Stimulated activated CD8-positive, alpha-beta memory T cell treated with anti-CD3 and anti-CD28 coated beads, Interleukin-7, amount 100 ng/mL, for 24 hours (primary cell): Measurements from ENCODE around the gene NF1.
"Not testable (repeated sequence)": the region's sequence is repeated elsewhere in the genome, so short reads cannot be mapped to it uniquely, and the experiment has no call there.

Source experiments
- DNase-seq: peaks from one replicate; pipeline ENCODE4 v3.0.0-alpha.2; 2020; ENCODE audit warnings: low read depth

NF1 gene

DNA sequence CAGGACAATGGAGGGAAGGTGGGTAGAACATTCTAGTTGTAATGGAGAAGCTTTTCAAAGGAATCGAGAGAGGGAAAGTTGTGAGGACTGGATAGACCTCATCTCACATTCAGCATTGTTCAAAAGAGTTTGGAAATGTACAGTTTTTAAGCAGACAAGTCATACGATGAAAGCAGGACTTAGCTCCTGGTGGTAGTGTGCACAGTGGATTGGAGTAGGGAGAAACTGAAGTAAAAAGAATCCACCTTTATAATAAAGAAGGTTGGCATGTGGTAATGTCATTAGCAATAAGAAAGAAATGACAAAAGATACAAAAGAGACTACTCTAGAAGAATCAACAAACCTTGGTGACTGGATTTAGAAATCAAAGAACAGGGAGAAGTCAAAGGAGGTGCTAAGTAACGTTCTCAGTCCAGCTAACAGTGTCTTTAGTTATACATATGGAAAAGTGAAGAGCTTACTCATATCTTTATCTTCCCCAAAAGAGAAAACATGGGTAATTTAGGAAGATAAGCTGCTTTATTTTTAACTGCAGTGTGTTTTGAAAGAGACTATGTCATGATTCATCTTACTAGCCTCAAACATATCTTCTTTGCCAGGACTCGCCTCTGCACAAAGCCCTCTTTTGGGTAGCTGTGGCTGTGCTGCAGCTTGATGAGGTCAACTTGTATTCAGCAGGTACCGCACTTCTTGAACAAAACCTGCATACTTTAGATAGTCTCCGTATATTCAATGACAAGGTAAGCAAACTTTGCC is 245.3 kb downstream of the NF1 start:
- no peak for DNase-seq

DNA sequence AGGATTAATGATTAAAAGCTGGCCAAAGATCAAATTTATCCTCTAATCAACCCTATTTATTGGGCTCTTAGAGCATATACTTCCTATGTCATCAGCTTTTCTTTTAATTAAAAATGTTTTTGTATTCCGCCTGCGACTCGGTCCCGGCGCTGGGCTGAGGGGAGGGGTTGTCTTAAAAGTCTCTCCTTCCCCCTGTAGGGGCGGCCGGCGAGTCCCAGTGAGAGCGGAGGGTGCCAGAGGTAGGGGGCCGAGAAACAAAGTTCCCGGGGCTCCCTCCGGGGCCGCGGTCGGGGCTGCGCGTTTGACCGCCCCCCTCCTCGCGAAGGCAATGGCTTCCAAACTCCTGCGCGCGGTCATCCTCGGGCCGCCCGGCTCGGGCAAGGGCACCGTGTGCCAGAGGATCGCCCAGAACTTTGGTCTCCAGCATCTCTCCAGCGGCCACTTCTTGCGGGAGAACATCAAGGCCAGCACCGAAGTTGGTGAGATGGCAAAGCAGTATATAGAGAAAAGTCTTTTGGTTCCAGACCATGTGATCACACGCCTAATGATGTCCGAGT is 250.5 kb downstream of the NF1 start:
- DNase-seq = not testable (repeated sequence)

DNA sequence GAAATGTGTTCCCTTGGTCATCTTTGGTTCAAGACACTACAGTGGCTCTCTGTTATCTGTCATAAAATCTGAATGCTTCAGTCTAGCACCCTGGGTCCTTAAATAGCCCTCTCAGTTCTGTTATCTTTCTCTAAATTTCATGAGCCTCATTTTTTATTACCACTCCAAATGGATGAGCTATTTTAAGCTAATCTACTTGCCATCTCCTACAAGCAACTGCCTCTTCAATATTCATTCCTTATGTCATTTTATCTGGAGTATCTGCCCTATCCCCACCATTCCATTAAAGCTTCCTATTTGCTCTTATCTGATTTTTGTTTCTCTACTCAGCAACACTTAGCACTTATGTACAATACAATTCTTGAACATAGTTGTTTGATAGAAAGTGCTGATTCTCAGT is 254.7 kb downstream of the NF1 start:
- DNase-seq = no peak

DNA sequence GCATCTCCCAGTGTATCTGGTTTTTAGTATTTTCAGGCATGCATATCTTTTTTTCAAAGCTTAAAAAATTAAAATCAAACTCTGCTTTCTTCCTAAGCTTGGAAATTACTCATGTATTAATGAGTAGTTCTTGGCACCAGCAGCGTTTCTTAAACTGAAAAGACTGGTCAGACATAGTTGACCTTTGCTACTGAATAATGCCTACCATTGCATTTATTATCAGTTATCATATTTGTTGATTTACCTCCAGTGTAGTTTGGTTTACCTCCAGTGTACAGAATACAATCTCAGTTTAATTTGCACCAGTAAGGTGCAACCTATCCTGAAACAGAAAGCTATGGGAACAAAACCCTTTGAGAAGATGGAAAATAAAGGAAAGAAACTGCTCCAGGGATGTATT is 261.2 kb downstream of the NF1 start:
- no peak for DNase-seq

DNA sequence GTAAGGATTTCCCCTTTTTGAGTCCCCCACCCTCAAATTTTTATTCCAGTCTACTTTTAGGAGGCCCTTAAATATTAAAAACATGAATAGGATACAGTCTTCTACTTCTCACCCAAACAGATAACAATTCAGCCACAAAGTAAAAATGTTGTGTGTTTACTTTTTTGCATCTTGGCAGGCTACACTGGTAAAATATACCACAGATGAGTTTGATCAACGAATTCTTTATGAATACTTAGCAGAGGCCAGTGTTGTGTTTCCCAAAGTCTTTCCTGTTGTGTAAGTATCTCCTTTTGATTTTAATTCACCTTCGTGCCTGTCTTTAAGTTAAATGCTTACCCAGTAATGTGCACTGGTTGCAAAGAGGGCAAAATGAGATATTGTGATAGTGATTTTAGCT is 262.3 kb downstream of the NF1 start:
- no peak for DNase-seq

DNA sequence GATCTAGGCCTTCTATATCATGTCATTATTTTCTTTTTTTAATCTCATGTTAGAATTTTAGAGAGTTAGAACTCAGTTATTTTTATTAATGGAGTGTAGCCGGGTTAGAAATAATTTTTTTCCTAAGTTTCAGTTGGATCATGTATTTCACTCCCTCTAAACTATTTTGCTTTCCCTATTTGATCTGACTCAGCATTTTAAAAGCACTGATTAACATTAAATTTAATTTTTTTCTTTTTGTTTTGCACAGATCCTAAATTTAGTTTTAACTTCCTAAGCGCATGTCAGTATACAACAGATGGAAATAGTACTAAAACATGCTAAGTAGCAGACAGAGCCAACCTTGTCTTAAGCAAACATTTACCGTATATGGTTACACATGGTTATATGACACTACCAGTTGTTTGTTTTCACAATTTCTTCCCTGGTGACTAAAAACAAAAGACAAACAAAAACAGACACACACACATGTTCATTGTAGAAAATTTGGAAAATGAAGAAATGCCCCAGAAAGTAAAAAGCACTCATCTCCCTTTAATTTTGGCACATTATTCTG is 263.1 kb downstream of the NF1 start:
- DNase-seq = no peak

DNA sequence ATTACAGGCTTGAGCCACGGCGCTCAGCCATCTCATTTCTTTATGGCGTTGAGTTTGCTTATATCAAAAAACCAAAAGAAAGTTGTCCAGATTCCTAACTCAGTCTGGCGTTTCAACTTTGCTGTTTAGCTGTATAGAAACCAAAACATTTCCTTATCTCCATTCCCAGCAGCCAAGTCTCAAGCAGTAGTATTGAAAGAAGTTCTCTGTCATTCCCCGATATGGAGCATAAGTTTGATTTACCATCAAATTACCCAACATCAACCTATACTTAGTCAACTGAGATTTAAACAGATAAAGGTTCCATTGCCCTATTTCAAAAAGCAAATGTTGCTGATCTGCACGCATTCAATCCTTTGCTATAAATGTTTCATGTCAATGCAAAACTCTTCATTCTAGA is 269.2 kb downstream of the NF1 start:
- DNase-seq = no peak

DNA sequence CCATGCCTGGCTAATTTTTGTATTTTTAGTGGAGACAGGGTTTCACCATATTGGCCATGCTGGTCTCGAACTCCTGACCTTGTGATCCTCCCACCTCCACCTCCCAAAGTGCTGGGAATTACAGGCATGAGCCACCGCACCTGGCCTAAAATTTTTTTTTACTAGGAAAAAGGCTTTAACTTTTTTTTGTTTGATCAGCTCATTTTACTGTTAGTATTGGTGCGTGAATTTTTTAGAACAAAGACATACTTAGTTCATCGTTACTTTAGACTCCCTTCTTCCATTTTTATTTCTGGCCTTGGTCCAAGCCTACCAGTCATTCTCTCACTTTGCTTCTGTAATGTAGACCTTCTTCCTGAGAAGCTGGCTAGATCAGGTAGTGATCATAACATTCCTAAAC is 271.3 kb downstream of the NF1 start:
- DNase-seq = no peak

DNA sequence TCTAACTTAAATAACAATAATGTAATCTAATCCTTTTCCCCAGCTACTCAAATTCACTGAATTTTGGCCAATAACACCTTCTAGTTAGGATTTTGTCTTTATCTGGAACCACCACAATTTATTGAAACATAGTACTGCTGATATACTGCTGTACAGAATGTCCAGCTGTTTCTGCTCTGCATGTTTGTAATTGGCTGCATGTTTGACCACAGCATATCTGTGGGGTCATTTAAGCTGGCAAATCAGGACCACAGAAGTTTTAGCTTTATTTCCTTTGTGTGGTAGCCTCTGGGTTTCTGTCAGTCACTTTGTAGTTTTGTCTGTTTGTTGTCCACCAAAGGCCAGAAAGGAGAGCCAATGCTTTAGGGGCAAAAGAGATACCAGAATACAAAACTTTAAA is 274.5 kb downstream of the NF1 start:
- DNase-seq = no peak

DNA sequence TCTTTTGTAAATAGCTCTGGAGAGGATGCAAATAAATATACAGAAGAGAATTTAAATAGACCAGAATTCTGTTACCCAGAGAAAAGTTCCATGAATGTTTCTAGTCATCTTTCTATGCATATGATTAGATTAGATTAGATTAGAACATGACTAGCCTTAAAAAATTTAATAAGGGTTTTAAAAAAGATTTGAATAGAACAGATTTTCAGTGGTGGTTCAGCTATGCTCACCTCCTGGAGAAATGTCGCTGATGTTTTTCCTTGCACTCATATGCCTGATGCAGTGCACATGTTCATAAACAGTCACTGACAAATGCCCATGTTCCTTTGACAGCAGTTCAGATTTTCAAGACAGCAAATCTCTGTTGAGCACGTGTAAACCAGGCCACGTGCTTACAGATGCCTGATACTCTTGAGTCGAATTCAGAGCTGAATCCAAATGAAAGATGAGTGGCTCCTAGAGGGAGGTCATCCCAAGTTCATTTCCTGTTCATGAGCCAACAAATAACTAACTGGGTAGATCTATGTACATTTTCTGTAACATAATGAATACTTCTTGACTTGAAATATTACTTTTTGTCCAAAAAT is 276.8 kb downstream of the NF1 start:
- DNase-seq = no peak

DNA sequence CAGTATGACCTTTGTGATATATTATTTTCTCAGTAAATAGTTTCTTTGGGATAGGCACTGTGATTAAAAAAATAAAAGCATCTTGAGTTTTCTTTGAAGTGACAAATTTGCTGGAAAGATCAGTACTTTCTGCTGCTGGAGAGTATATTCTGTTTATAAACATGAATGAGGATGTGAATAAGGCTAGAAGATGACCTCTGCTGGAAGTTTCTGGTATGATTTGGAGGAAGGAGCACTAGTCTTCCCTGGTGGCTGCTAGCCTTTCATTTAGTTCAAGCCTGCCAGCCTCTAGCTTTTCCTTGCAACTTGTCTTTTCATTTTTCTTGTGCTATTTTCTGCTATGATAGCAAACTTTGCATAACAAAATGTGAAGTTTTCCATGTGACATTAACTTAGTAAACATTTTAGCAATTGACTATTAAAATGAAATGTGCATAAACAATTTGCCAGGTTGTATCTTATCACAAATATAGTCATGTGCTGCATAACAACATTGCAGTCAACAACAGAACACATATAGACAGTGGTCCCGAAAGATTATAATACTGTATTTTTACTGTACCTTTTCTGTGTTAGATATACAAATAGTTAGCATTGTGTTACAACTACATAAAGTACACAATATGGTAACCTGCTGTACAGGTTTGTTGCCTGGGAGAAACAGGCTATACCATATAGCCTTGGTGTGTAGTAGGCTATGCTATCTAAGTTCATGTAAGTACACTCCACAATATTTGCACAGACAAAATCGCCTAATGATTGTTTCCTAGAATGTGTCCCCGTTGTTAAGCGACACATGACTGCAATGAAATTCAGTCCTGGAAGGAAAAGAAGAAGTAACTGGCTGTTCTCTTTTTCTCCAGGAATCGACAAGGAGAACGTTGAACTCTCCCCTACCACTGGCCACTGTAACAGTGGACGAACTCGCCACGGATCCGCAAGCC is 278.6 kb downstream of the NF1 start:
- DNase-seq = no peak

DNA sequence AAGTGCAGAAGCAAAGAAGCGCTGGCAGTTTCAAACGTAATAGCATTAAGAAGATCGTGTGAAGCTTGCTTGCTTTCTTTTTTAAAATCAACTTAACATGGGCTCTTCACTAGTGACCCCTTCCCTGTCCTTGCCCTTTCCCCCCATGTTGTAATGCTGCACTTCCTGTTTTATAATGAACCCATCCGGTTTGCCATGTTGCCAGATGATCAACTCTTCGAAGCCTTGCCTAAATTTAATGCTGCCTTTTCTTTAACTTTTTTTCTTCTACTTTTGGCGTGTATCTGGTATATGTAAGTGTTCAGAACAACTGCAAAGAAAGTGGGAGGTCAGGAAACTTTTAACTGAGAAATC is 279.3 kb downstream of the NF1 start:
- DNase-seq = no peak

DNA sequence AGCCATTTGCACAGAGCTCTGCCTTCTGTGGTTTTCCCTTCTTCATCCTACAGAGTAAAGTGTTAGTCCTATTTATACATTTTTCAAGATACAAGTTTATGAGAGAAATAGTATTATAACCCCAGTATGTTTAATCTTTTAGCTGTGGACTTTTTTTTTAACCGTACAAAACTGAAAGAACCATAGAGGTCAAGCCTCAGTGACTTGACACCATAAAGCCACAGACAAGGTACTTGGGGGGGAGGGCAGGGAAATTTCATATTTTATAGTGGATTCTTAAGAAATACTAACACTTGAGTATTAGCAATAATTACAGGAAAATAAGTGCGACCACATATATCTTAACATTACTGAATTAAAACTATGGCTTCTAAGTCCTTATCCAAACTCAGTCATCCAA is 279.7 kb downstream of the NF1 start:
- DNase-seq = no peak

DNA sequence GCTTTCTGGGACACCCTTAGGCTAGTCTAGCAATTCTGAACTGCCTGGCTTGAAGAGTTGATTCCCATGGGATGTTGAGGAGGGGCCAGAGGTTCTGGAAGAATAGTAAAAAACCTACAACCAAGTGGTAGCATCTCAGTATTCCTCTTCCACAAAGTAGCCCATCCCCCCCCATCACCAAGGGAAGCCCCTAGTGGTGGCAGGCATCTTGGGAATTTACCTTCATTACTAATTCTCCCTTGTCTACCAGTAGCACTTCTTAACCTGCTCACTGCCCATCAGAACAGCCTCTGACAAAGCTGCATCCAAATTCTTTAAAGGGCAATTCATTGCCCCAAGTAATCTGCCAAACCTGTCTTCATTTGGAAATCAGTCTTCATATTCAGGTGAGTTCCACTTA is 283.9 kb downstream of the NF1 start:
- DNase-seq = no peak

DNA sequence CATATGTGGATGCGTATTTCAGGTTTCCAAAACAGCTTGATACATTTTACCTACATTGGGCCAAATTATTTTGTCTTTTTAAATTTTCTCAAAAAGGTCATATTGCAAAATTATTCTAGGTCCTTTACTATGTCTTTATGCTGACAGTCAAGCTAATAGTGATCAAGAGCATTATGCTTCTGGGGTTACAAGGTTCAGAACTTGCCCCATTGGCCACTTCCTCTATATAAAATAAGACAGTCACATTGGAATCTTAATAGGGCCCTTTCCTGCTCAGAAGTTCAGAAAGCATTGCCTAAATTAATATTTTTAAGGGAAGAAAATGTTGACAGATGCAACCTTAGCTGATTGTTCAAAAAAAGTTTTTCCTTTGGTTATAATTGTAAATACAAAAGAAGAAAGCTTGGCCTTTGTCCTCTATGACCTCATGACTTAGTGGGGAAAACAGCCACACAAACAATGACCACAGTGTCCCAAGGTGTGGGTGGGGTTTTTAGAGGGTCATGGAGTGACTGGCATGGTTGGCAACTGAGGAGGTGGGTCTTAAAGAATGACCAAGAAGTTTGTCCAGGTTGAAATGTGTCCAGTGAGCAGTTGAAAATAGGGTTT is 284.9 kb downstream of the NF1 start:
- DNase-seq = no peak

DNA sequence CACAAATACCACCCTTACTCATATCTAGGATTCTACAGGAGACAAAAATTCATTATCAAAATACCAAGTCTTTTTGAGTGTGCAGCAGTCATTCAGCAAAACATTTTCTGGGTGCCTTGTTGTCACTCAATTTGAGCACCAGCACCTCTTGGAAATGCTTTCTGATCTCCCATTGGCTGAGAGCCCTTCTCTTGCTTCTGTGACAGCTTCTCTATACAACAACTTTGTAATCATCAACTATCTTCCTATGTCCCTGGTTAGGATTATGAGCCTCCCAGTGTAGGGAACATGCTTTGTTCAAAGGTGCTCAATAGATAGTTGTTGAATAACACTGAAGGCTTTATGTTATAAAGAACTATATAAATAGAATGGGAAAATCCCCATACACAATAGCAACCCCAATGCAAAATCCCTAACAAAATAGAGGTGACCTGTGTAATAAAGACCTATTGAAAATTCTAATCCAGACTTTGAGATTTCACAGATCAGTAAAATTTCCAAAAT is 286.4 kb downstream of the NF1 start:
- no peak for DNase-seq

DNA sequence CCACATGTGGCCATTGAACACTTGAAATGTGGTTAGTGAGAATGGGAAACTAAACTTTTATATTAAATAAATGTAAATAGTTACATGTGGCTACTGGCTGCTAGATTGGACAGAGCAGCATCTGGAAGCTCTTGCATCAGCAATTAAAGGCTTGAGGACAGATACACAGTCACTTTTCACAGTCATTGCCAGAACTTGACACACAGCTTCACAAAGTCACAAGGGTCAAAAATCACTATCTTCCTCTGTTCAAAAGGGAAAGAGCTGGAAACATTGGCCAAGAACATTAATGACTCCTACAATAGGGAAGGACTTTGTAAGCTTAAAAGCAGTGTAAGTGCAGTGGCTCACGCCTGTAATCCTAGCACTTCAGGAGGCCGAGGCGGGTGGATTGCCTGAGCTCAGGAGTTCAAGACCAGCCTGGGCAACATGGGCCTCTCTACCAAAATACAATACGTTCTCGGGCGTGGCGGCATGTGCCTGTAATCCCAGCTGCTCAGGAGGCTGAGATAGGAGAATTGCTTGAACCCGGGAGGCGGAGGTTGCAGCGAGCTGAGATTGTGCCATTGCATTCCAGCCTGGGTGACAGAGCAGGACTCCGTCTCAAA is 288.0 kb downstream of the NF1 start:
- DNase-seq = not testable (repeated sequence)

DNA sequence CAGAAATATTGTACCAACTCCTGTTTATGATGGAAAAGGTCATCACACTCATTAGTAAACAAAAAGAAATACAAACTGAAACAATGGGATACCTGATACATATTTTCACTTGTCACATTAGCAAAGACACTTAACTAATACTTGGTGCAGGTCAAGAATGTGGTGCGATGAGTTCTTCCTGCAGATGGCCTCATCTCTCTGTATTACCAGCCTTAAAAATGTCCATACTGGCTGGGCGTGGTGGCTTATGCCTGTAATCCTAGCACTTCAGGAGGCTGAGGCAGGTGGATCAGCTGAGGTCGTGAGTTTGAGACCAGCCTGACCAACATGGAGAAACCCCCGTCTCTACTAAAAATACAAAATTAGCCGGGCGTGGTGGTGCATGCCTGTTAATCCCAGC is 288.7 kb downstream of the NF1 start:
- not testable (repeated sequence) for DNase-seq

DNA sequence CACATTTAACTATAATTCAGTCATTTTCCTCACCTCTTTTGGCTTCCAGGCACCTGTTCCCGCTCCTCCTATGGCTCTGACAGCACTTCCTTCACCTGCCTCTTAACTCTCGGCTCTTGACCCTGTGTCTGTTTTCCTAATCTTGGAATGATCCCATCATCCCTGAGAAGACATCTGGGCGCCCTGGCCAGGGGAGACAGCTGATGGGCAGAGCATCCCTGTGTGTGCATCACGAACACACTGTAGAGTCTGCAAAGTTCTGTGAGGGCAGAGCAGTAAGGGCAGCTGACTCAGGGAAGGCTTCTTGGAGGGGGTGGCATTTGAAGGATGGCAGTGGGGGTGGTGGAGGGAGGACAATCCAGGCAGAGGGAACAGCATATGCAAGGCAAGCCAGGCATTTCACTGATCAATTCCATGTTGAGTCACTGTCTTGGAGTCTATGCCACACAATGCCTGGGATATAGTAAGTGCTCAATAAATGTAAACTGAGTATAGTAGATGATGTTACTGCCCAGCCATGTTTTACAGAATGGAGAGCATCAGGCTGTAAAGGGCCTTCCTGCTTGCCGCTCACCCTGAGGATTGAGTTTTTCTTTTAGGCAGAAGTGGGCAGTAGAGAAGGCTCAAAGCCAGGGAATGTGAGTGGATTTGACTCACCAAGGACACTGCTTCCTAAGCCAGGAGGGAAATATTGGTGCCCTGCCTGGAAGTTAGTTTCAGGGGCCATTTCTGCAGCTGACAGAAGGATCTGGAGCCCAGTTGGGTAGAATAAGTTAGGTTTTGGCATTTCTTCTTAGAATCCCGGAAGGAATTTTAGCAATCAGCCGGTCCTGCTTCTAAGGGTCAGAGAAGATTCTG is 290.9 kb downstream of the NF1 start:
- no peak for DNase-seq

DNA sequence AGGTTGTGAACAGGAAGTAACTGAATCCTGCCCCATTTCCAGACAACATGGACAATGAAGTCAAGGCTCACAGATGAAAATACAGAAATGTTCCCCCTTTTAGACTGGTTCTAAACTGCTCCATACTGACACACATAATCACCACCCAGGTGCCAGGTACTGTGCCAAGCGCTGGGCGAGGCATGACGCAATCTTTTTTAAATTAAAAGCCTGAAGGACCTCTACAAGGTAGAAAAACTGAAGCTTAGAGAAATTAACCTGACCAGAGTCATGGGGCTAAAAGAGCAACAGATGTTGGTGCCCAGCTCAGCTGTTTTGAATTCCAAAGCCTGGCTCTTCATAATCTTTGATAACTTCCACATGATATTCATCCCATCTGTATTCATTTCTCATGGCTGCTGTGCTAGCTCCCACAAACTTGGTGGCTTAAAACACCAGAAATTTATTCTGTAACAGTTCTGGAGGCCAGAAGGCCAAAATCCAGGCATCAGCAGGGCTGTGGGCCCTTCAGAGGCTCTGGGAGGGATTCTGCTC is 291.8 kb downstream of the NF1 start:
- no peak for DNase-seq
